ENCODE results near the gene IREB2.
"Not testable (repeated sequence)": the region's sequence is repeated elsewhere in the genome, so short reads cannot be mapped to it uniquely, and the experiment has no call there.

The IREB2 gene

GRCh38 chr15:78537266-78537905, 99.4 kb downstream of the IREB2 start:
- DNase-seq (ENCODE audit: extremely low spot score, insufficient read length, low read depth) (no peak), FAIRE-seq (no peak)

DNA sequence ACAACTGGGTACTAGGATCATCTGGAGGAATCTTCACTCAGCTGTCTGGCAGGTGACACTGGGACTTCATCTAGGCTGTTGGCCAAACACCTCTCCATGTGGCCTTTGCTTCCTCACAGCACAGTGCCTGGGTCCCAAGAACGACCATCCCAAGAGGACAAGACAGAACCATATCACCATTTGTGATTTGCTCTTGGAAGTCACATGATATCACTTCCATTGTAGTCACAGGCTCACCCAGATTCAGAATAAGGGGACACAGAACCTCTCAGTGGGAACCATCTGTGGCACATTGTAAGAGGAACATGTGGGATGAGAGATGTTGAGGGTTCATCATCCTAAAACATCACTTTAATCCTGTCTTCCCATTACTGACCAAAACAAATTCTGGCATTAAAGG, 100.3 kb downstream of the IREB2 start:
- no peak for FAIRE-seq
- no peak for DNase-seq (ENCODE audit: extremely low spot score, insufficient read length, low read depth)

- FAIRE-seq; DNase-seq (ENCODE audit: extremely low spot score, insufficient read length, low read depth): not testable (repeated sequence)
These were observed 101.6 kb downstream of the IREB2 start for GRCh38 chr15:78539464-78540140.

DNA sequence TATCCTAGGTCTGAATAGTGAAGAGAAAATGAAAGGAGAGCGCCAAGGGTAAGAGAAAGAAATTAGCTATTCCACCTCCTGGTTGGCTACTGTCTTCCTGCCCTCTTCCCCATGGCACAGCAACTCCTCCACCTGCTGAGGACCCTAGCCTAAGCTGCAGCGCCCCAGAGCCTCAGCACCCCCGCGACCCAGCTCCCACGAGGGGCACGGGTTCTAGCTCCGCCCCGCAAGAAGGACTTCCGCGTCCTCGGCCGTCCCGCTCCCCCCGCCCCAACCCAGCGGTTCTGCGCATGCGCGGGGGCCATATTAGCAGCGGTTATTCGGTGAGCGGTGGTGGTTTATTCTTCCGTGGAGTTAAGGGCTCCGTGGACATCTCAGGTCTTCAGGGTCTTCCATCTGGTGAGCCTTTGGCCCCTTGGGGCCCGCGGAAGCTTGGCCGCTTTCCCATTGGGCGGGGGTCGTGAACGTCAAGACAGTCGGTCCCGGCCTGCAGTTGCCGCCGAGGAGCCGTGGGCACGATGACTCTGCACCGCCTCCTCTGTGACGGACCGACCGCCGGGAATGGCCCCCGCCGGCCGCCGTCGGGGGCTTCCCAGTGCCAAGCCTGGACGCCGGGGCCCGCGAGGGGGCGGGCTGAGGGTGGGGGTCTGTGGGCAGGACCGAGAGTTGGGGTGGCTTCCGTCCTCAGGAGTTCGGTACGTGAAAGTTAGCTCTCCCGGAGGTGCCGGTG, 102.3 kb downstream of the IREB2 start, which contains the start of gene PSMA4:
Gene PSMA4 (plus strand): TSS at position 304 of the 730 bp plus-strand sequence. CDS start 1,484 bp downstream, outside the sequence.
- FAIRE-seq (peak; percentile 88), DNase-seq (ENCODE audit: extremely low spot score, insufficient read length, low read depth) (peak; percentile 95)

- FAIRE-seq (no peak), DNase-seq (ENCODE audit: extremely low spot score, insufficient read length, low read depth) (no peak)
These were observed 103.1 kb downstream of the IREB2 start for GRCh38 chr15:78540871-78541743.

- DNase-seq (ENCODE audit: extremely low spot score, insufficient read length, low read depth) (no peak), FAIRE-seq (no peak)
These were observed 103.7 kb downstream of the IREB2 start for GRCh38 chr15:78541744-78542034.

- no peak for FAIRE-seq
- no peak for DNase-seq (ENCODE audit: extremely low spot score, insufficient read length, low read depth)
These were observed 104.6 kb downstream of the IREB2 start for GRCh38 chr15:78542647-78543046.

DNA sequence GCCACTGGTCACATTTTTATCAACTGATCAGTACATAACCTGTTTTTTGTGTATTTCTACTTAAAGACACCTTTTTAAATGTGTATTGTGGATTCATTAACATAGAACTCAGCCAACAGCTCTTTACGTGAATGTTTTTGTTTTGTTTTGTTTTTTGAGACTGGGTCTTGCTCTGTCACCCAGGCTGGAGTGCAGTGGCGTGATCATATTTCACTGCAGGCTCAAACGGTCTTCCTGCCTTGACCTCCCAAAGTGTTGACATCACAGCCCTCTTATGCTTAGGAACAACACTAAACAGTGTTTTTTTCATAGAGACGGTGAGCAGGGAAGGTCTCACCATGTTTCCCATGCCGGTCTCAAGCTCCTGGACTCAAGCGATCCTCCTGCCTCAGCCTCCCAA, 112.2 kb downstream of the IREB2 start:
- FAIRE-seq (no peak), DNase-seq (ENCODE audit: extremely low spot score, insufficient read length, low read depth) (no peak)

GRCh38 chr15:78550815-78551214, 112.8 kb downstream of the IREB2 start:
- FAIRE-seq (no peak), DNase-seq (ENCODE audit: extremely low spot score, insufficient read length, low read depth) (no peak)
